ENCODE measurements around the gene GIT1.

Gene GIT1

DNA sequence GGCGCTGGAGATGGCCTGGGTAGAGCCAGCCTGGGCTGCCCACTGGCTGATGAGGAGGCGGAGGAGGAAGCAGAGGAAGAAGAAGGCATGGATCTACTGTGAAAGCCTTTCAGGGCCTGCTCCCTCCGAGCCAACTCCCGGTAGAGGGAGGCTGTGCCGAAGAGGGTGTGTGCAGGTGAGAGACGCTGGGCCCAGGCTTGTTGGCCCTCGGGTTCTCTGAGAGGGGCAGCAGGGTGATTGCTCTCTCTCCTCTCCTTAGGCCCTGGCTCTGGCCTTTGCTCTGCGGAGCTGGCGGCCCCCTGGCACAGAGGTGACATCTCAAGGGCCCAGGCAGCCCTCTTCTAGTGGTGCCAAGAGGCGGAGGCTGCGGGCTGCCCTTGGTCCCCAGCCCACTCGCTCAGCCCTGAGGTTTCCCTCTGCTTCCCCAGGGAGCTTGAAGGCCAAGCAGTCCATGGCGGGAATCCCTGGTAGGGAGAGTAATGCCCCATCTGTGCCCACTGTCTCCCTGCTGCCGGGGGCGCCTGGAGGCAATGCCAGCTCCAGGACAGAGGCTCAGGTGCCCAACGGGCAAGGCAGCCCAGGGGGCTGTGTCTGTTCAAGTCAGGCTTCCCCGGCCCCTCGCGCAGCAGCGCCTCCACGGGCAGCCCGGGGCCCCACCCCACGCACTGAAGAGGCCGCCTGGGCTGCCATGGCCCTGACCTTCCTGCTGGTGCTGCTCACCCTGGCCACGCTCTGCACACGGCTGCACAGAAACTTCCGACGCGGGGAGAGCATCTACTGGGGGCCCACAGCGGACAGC is 17.4 kb downstream of the GIT1 start:
- no peak for TF ChIP-seq CTCF (IDR thresholded peaks at IDR 0.05; ENCODE audit: low read depth, low read length)
- no peak overlapping the region for H3K4me3 ChIP-seq (ENCODE audit: low read depth, low read length)

- H3K4me3 ChIP-seq (ENCODE audit: low read depth, low read length), result no peak overlapping the region
- TF ChIP-seq CTCF (IDR thresholded peaks at IDR 0.05; ENCODE audit: low read depth, low read length), result no peak
These were observed 18.0 kb downstream of the GIT1 start for GRCh38 chr17:29571486-29571882.

DNA sequence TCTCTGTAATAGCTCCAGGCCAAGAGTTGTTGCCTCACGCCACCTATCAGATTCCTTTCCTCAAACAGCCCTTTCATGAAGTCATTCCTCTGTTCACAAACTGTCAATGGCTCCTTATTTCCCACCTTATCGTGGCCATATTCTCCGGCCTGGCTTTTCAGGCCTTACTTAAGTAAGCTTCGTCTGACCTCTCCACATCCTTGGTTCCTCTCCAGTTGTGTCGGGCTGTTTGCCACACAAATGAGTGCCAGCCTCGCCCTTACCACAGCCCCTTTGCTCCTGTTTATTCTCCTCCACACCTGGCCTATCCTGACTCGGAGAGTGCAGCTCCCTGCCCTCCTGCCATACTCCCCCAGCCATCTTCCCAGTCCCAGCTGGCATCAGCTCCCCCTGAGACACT is 18.9 kb downstream of the GIT1 start:
- TF ChIP-seq CTCF (IDR thresholded peaks at IDR 0.05; ENCODE audit: low read depth, low read length), result no peak
- H3K4me3 ChIP-seq (ENCODE audit: low read depth, low read length), result no peak overlapping the region

DNA sequence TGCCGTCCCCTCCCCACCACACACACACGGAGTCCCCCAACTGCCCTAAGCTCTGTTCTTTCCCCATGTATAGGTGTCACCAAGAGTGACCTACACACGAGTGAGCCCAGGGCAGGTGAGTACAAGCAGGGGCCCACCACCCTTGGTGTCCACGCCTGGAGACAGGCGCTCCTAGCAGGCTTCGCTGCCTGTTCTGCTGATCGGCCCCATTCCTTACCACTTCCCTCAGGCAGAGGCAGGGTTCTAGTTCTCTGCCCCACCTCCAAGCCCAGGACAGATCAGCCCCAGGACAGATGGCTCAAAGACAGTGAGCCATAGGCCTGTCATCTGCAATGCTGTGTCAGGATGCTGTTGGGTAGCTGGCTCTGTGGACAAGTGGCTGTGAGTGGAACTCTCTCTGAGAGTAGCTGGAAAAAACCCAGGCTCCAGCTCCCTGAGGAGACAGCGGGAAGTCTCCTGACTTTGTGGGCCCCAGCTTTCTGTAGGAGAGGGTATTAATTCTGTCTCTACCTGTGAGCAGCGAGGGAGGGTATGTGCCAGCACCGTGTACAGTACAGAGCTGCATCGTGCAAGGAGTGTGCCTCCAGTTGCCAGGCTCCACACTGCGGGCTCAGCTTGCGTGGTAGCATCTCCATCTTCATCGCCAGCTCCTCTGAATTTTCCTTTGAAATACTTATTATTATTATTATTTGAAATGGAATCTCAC is 20.1 kb downstream of the GIT1 start:
- H3K4me3 ChIP-seq (ENCODE audit: low read depth, low read length), result peak overlapping the region; percentile 73
- TF ChIP-seq CTCF (IDR thresholded peaks at IDR 0.05; ENCODE audit: low read depth, low read length), result no peak

GRCh38 chr17:29568331-29569244 is 20.9 kb downstream of the GIT1 start, which contains the start of gene TP53I13:
Gene TP53I13, plus strand, starts transcription at chr17:29568701. Its CDS starts 58 bp downstream, at chr17:29568759.
- peak within 1 kb of the TSS; percentile 73 for H3K4me3 ChIP-seq (ENCODE audit: low read depth, low read length)
- TF ChIP-seq CTCF (IDR thresholded peaks at IDR 0.05; ENCODE audit: low read depth, low read length), result no peak

DNA sequence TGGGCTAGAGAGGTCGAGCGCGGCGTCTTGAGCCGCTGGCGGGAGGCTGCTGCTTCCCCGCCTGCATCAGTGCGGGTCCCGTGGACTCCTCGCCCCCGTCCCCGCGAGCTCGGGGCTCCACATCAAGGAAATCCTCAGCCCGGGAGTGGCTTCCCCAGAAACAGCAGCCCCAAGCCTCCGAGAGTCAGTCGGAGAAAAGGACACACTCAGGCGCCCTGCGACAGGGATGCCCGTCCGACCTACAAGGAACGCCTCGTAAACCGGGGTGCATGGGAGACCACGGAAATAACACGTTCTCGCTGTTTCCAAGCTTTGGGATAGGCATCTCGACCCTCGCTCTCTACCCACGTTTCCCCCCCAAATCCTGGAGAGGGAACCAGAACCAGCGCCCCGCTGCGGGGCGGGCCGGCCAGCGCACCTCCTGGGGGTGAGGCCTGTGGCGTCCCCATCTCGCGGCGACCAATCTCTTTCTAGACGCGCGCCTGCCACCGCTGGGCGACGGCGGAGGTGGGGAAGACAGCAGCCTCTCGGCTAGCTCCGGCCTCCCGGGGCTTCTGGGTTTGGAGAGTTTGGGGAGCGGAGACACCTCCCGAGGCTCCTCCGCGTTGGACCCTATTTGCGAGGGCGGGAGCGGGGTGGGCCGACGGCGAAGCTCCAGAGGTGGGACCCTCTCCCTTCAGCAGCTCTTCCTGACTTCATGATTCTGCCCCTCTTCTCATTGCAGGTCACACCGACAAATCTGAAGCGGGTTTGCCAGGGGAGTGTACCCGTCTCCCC is 21.7 kb downstream of the GIT1 start:
- peak overlapping the region; percentile 73 for H3K4me3 ChIP-seq (ENCODE audit: low read depth, low read length)
- TF ChIP-seq CTCF (IDR thresholded peaks at IDR 0.05; ENCODE audit: low read depth, low read length), result 0 out of 2 replicates have a peak, but pooled peaks have one; percentile 12

Data from WI38 (cell line).